Measurements from ENCODE around the gene SPOP. TPM values are rescaled to one million over a fixed set of nuclear protein-coding genes. Genes with fewer than 3 reads are reported as not detected.

Gene SPOP
- total and polyA plus RNA-seq, 9 donors = 44.5 to 87.3 (median 75.4) TPM

- no peak for TF ChIP-seq POLR2A (IDR thresholded peaks at IDR 0.05)
- WGBS, 3 donors = 0 to 1% (median 0%) methylated on average over 12 of the region's 12 CpGs
- intact Hi-C loops (cut with DNase I) = loop anchor here in 3 of 4 donors (5.0 to 10.0 kb wide), 3 partner anchors 75 to 278 kb away; no protein-coding TSS in a partner anchor
- Histone ChIP-seq H3K4me3 (peak overlapping the region; percentile 87), H3K27ac (peak overlapping the region in 1 of 2 donors; percentile 91), H3K36me3 (no peaks in the 10 kb centered on the region), H3K27me3 (no peaks in the 10 kb centered on the region), H3K9me3 (no peaks in the 10 kb centered on the region), H3K4me1 (ENCODE audit: insufficient read depth) (peaks cover 3% of the 10 kb centered on the region)
- no peak for DNase-seq
These were observed 29.3 kb upstream of the SPOP start for GRCh38 chr17:49707246-49707607.

GRCh38 chr17:49705254-49705653 is 27.4 kb upstream of the SPOP start:
- Histone ChIP-seq H3K27me3 (no peaks in the 10 kb centered on the region), H3K9me3 (no peaks in the 10 kb centered on the region), H3K27ac (no peak overlapping the region), H3K36me3 (no peaks in the 10 kb centered on the region), H3K4me3 (no peak overlapping the region), H3K4me1 (ENCODE audit: insufficient read depth) (peaks cover 3% of the 10 kb centered on the region)
- TF ChIP-seq EP300 (IDR thresholded peaks at IDR 0.05) (no peak), POLR2A (IDR thresholded peaks at IDR 0.05) (no peak), CTCF (IDR thresholded peaks at IDR 0.05) (no peak)
- intact Hi-C loops (cut with DNase I) = loop anchor here in 3 of 4 donors (5.0 to 10.0 kb wide), 3 partner anchors 77 to 280 kb away; no protein-coding TSS in a partner anchor
- no peak for DNase-seq

- intact Hi-C loops (cut with DNase I) = loop anchor here in 1 of 4 donors (10.0 kb wide), 1 partner anchor 281 kb away; no protein-coding TSS in a partner anchor
- Histone ChIP-seq H3K4me3 (no peak overlapping the region), H3K36me3 (no peaks in the 10 kb centered on the region), H3K27ac (no peak overlapping the region), H3K9me3 (no peaks in the 10 kb centered on the region), H3K4me1 (ENCODE audit: insufficient read depth) (peaks cover 3% of the 10 kb centered on the region), H3K27me3 (no peaks in the 10 kb centered on the region)
- TF ChIP-seq POLR2A (IDR thresholded peaks at IDR 0.05) (no peak), EP300 (IDR thresholded peaks at IDR 0.05) (no peak), CTCF (IDR thresholded peaks at IDR 0.05) (no peak)
- 58 to 60% (median 59%) methylated on average over 6 of the region's 6 CpGs for WGBS, 3 donors
- no peak for DNase-seq
These were observed 25.8 kb upstream of the SPOP start for GRCh38 chr17:49703557-49704277.

GRCh38 chr17:49700960-49701359 is 23.1 kb upstream of the SPOP start:
- no peak for TF ChIP-seq POLR2A (IDR thresholded peaks at IDR 0.05)
- TF ChIP-seq EP300 (IDR thresholded peaks at IDR 0.05) = no peak
- no peak for TF ChIP-seq CTCF (IDR thresholded peaks at IDR 0.05)
- no peak for DNase-seq
- Histone ChIP-seq H3K27me3 (no peaks in the 10 kb centered on the region), H3K4me1 (ENCODE audit: insufficient read depth) (no peaks in the 10 kb centered on the region), H3K4me3 (no peak overlapping the region), H3K27ac (no peak overlapping the region), H3K36me3 (no peaks in the 10 kb centered on the region), H3K9me3 (no peaks in the 10 kb centered on the region)
- intact Hi-C loops (cut with DNase I) = loop anchor here in 1 of 4 donors (10.0 kb wide), 1 partner anchor 284 kb away; no protein-coding TSS in a partner anchor
- 75 to 78% (median 76%) methylated on average over 6 of the region's 6 CpGs for WGBS, 3 donors

GRCh38 chr17:49699966-49700575 is 22.2 kb upstream of the SPOP start:
- H3K9me3 ChIP-seq = no peaks in the 10 kb centered on the region
- no peak overlapping the region for H3K27ac ChIP-seq
- WGBS, 3 donors = 66 to 69% (median 66%) methylated on average over 8 of the region's 8 CpGs
- intact Hi-C loops (cut with DNase I) = loop anchor here in 2 of 4 donors (5.0 to 10.0 kb wide), 2 partner anchors 285 to 292 kb away; no protein-coding TSS in a partner anchor
- no peaks in the 10 kb centered on the region for H3K4me1 ChIP-seq (ENCODE audit: insufficient read depth)
- TF ChIP-seq CTCF (IDR thresholded peaks at IDR 0.05) (no peak), EP300 (IDR thresholded peaks at IDR 0.05) (no peak), POLR2A (IDR thresholded peaks at IDR 0.05) (no peak)
- H3K27me3 ChIP-seq = no peaks in the 10 kb centered on the region
- no peak for DNase-seq
- no peaks in the 10 kb centered on the region for H3K36me3 ChIP-seq
- H3K4me3 ChIP-seq = no peak overlapping the region

All from ovary (tissue), 9 donors.